H1 (cell line): ENCODE data around the gene DCAF16. TPM values are rescaled to one million over a fixed set of nuclear protein-coding genes. Genes with fewer than 3 reads are reported as not detected.

Experiments used
- CTCF ChIA-PET: fragments of 300-600 bp; sonication (Branson Sonifier 250); formaldehyde crosslinking; loops from one replicate; lab custom pipeline; 2021; ENCODE audit not compliant: partially characterized antibody; lab: Charles Lee
- POLR2A ChIA-PET: fragments of 300-600 bp; sonication (Branson Sonifier 250); formaldehyde crosslinking; loops from one replicate; lab custom pipeline; 2021; ENCODE audit warnings: inconsistent platforms; ENCODE audit not compliant: partially characterized antibody; lab: Charles Lee
- DNase-seq, 2 experiments: peaks; one replicate each; pipeline versions ENCODE4 v3.0.0 to v3.0.0-alpha.2; 2010 to 2022; ENCODE audit warnings: low spot score in 2 of 2, low read depth in 1 of 2, mixed read lengths in 1 of 2
- FAIRE-seq: peaks from 2 replicates; lab custom pipeline; 2011; peaks lifted over from hg19 to GRCh38; lab: Jason Lieb, UNC
- H2AFZ ChIP-seq: 2 replicates; pipeline ENCODE4 v1.8.1; 2012; ENCODE audit warnings: low read length, inconsistent platforms
- H2AK5ac ChIP-seq: 2 replicates; pipeline ENCODE4 v1.6.1; 2013; ENCODE audit warnings: low read depth, low read length
- H2BK120ac ChIP-seq: replicated peaks from 2 replicates; pipeline ENCODE3; 2013; ENCODE audit warnings: low read depth, low read length, inconsistent platforms
- H2BK12ac ChIP-seq: 2 replicates; pipeline ENCODE4 v1.6.1; 2013; ENCODE audit warnings: low read depth, low read length
- H2BK15ac ChIP-seq: 2 replicates; pipeline ENCODE4 v1.6.1; 2013; ENCODE audit warnings: low read length
- H2BK20ac ChIP-seq: 2 replicates; pipeline ENCODE4 v1.6.1; 2013; ENCODE audit warnings: low read length
- H2BK5ac ChIP-seq: 2 replicates; pipeline ENCODE4 v1.6.1; 2013; ENCODE audit warnings: low read depth, low read length
- H3K14ac ChIP-seq: 2 replicates; pipeline ENCODE4 v1.6.1; 2013; ENCODE audit warnings: inconsistent platforms; ENCODE audit not compliant: insufficient read length
- H3K18ac ChIP-seq: 2 replicates; pipeline ENCODE4 v1.6.1; 2013; ENCODE audit warnings: low read length; ENCODE audit errors: extremely low read depth
- H3K23ac ChIP-seq: 2 replicates; pipeline ENCODE4 v1.6.1; 2013; ENCODE audit warnings: inconsistent platforms; ENCODE audit not compliant: insufficient read length
- H3K23me2 ChIP-seq: 2 replicates; pipeline ENCODE4 v1.6.1; 2013; ENCODE audit warnings: low read depth, low read length
- H3K27ac ChIP-seq: 2 replicates; pipeline ENCODE4 v1.6.1; 2011; ENCODE audit warnings: low read depth, low read length, inconsistent platforms
- H3K27me3 ChIP-seq, 4 experiments: replicated peaks in 1 of 4; 1 replicate in 1 of 4; 2 replicates in 3 of 4; pipeline versions ENCODE4 v1.6.1 to v1.8.1; 2011 to 2013; ENCODE audit warnings: low read length in 3 of 4, mild to moderate bottlenecking in 3 of 4, inconsistent platforms in 2 of 4, mixed read lengths in 2 of 4, moderate library complexity in 1 of 4; ENCODE audit not compliant: control insufficient read depth in 3 of 4, insufficient read depth in 3 of 4; ENCODE audit errors: extremely low read depth in 1 of 4
- H3K36me3 ChIP-seq, 4 experiments: 2 replicates each; pipeline versions ENCODE4 v1.6.1 to v1.8.1; 2011 to 2013; ENCODE audit warnings: mild to moderate bottlenecking in 4 of 4, low read length in 3 of 4, moderate library complexity in 2 of 4, control low read depth in 1 of 4, inconsistent platforms in 1 of 4; ENCODE audit not compliant: insufficient read depth in 4 of 4, control insufficient read depth in 2 of 4
- H3K4ac ChIP-seq: replicated peaks from 2 replicates; pipeline ENCODE3; 2013; ENCODE audit warnings: low read length, low read depth, mixed read lengths, inconsistent platforms; ENCODE audit not compliant: insufficient read length
- H3K4me1 ChIP-seq, 4 experiments: replicated peaks in 1 of 4; 1 replicate in 1 of 4; 2 replicates in 3 of 4; pipeline versions ENCODE4 v1.6.1 to v1.8.1; 2011 to 2013; ENCODE audit warnings: low read length in 3 of 4, inconsistent platforms in 2 of 4, mixed read lengths in 1 of 4; ENCODE audit not compliant: insufficient read depth in 4 of 4, control insufficient read depth in 3 of 4
- H3K4me2 ChIP-seq, 2 experiments: 2 replicates each; pipeline versions ENCODE4 v1.6.1 to v1.8.1; 2011 to 2013; ENCODE audit warnings: low read depth in 2 of 2, low read length in 2 of 2, control low read depth in 1 of 2, inconsistent platforms in 1 of 2, mild to moderate bottlenecking in 1 of 2; ENCODE audit not compliant: insufficient read depth in 1 of 2
- H3K4me3 ChIP-seq, 4 experiments: fragments of 200-600, 300-600 bp in 1 of 4; sonication (generic), shearing (Covaris generic), sonication (Bioruptor Twin) in 1 of 4; 2 replicates each; pipeline versions ENCODE4 v1.5.1 to v1.8.1; 2011 to 2016; ENCODE audit warnings: low read length in 4 of 4, low read depth in 3 of 4, control low read depth in 2 of 4, inconsistent platforms in 2 of 4, mild to moderate bottlenecking in 2 of 4, mixed read lengths in 1 of 4, moderate library complexity in 1 of 4; ENCODE audit not compliant: insufficient read depth in 2 of 4; ENCODE audit errors: extremely low read depth in 1 of 4
- H3K56ac ChIP-seq: replicated peaks from 2 replicates; pipeline ENCODE3; 2013; ENCODE audit warnings: low read depth, mild to moderate bottlenecking, mixed read lengths, low read length, inconsistent platforms; ENCODE audit not compliant: insufficient read length
- H3K79me1 ChIP-seq: 2 replicates; pipeline ENCODE4 v1.6.1; 2013; ENCODE audit warnings: low read depth, low read length, control low read depth
- H3K79me2 ChIP-seq, 2 experiments: 2 replicates each; pipeline versions ENCODE4 v1.6.1 to v1.8.1; 2012 to 2013; ENCODE audit warnings: low read length in 2 of 2, mild to moderate bottlenecking in 2 of 2, inconsistent platforms in 1 of 2; ENCODE audit not compliant: insufficient read depth in 2 of 2, control insufficient read depth in 1 of 2
- H3K9ac ChIP-seq, 4 experiments: replicated peaks in 1 of 4; 1 replicate in 1 of 4; 2 replicates in 3 of 4; pipeline versions ENCODE4 v1.6.1 to v1.8.1; 2011 to 2013; ENCODE audit warnings: low read depth in 3 of 4, low read length in 3 of 4, control low read depth in 2 of 4, mild to moderate bottlenecking in 2 of 4, moderate library complexity in 2 of 4, inconsistent platforms in 1 of 4; ENCODE audit errors: extremely low read depth in 1 of 4
- H3K9me3 ChIP-seq, 2 experiments: 2 replicates each; pipeline versions ENCODE4 v1.6.1 to v1.8.1; 2012 to 2013; ENCODE audit warnings: mild to moderate bottlenecking in 2 of 2, moderate library complexity in 2 of 2, control low read depth in 1 of 2, inconsistent platforms in 1 of 2, low read depth in 1 of 2, low read length in 1 of 2, mixed read lengths in 1 of 2; ENCODE audit not compliant: insufficient read depth in 2 of 2
- H4K20me1 ChIP-seq, 2 experiments: replicated peaks in 1 of 2; 2 replicates each; pipeline versions ENCODE3 to v1.8.1; 2011 to 2013; ENCODE audit warnings: inconsistent platforms in 2 of 2, low read length in 2 of 2, mild to moderate bottlenecking in 1 of 2; ENCODE audit not compliant: insufficient read depth in 2 of 2, control insufficient read depth in 1 of 2
- H4K5ac ChIP-seq: 2 replicates; pipeline ENCODE4 v1.6.1; 2013; ENCODE audit warnings: low read length, low read depth, mixed read lengths, inconsistent platforms; ENCODE audit not compliant: insufficient read length
- H4K8ac ChIP-seq: 2 replicates; pipeline ENCODE4 v1.8.0; 2013; ENCODE audit warnings: mild to moderate bottlenecking, moderate library complexity, low read length, inconsistent platforms; ENCODE audit not compliant: insufficient read depth; ENCODE audit errors: extremely low read depth
- H4K91ac ChIP-seq: replicated peaks from 2 replicates; pipeline ENCODE3; 2013; ENCODE audit warnings: low read length, mixed read lengths, inconsistent platforms; ENCODE audit not compliant: insufficient read length
- CHD2 ChIP-seq: IDR thresholded peaks from 2 replicates; pipeline ENCODE4 v1.6.1; 2012; ENCODE audit warnings: low read length, improper control_type of control experiment
- HDAC2 ChIP-seq, 2 experiments: fragments of 300-600 bp in 1 of 2; sonication (generic) in 1 of 2; IDR thresholded peaks; 2 replicates each; pipeline ENCODE4 v1.6.1; 2011 to 2012; ENCODE audit warnings: low read depth in 2 of 2, low read length in 2 of 2, mild to moderate bottlenecking in 2 of 2, moderate library complexity in 2 of 2, borderline replicate concordance in 1 of 2, inconsistent platforms in 1 of 2
- JUN ChIP-seq: IDR thresholded peaks from 2 replicates; pipeline ENCODE4 v1.6.1; 2011; ENCODE audit warnings: low read depth, mild to moderate bottlenecking, improper control_type of control experiment, low read length
- KDM1A ChIP-seq: fragments of 200-600, 300-600 bp; sonication (generic); IDR thresholded peaks from 2 replicates; pipeline ENCODE4 v1.7.1; 2016; ENCODE audit warnings: mild to moderate bottlenecking, low read length, borderline replicate concordance
- ZNF274 ChIP-seq: IDR thresholded peaks from 2 replicates; pipeline ENCODE4 v1.7.0; 2012; ENCODE audit warnings: low read length, borderline replicate concordance; ENCODE audit errors: extremely low read depth
- WGBS, 2 experiments: shearing (Covaris generic) in 1 of 2; methylation state at CpG; one replicate each; pipeline versions ENCODE4 v1.1.6 to v1.1.7; 2013 to 2015; ENCODE audit warnings: low lambda C conversion rate in 2 of 2, mixed read lengths in 2 of 2, inconsistent platforms in 1 of 2, low coverage in 1 of 2, missing lambda C conversion rate in 1 of 2; ENCODE audit not compliant: insufficient replicate concordance in 2 of 2, insufficient coverage in 1 of 2, insufficient read length in 1 of 2; ENCODE audit errors: extremely low coverage in 1 of 2, missing lambda C conversion rate in 1 of 2; 5-methylcytosine and 5-hydroxymethylcytosine counted together
- polyA plus RNA-seq, 7 experiments: library from polyadenylated mRNA; depleted of rRNA in 3 of 7; stranded (reverse) in 5 of 7; unstranded in 2 of 7; fragments of >200 nt in 5 of 7; fragments of 200-250 nt in 2 of 7; gene quantifications; 1 replicate in 5 of 7; 2 replicates in 1 of 7; 4 replicates in 1 of 7; pipeline versions ENCODE4 v1.2.1 to v1.2.3, GENCODE V29; 2011 to 2013; ENCODE audit warnings: missing spikeins in 2 of 7, mixed read lengths in 2 of 7
- total RNA-seq: library from RNA; stranded (reverse); fragmentation: NEBNext Ultra II Directional; extraction: Animal tissue kit (Norgen Biotek cat#: 25700); gene quantifications from 2 replicates; pipeline ENCODE4 v1.2.1, GENCODE V29; 2021

Gene DCAF16
- total and polyA plus RNA-seq, 2 of the 8 experiments (the other 6 are each of a cell fraction or from before 2014, with no cell fraction given) = 26.5 to 55.7 TPM

DNA sequence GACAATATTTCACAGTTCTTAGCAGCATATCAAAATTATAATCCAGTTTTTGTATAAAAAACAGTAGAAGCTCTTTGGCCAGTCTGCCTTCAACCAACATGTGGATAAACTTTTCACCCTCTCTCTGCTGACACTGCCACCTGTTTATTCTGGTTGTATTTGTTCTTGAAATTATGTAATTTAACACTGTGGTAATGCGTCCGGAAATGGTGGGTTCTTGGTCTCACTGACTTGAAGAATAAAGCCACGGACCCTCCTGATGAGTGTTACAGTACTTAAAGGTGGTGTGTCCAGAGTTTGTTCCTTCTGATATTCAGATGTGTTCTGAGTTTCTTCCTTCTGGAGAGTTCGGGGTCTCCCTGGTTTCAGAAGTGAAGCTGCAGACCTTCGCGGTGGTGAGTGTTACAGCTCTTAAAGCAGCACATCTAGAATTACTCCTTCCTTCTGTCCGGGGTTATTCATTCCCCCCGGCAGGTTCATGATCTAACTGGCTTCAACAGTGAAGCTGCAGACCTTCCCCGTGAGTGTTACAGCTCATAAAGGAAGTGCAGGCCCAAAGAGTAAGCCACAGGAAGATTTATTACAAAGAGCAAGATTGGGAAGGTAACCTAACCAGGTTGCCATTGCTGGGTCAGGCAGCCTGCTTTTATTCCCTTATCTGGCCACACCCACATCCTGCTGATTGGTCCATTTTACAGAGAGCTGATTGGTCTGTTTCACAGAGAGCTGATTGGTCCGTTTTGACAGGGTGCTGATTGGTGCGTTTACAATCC is 44.9 kb downstream of the DCAF16 start:
- Histone ChIP-seq H4K20me1 (no peaks in the 10 kb centered on the region), H2BK120ac (no peak overlapping the region), H3K4me3 (no peak overlapping the region), H3K23me2 (no peaks in the 10 kb centered on the region), H3K4ac (no peak overlapping the region), H2BK12ac (no peak overlapping the region), H3K23ac (no peak overlapping the region), H4K5ac (no peak overlapping the region), H3K4me2 (no peak overlapping the region), H4K8ac (no peak overlapping the region), H3K14ac (no peak overlapping the region), H3K4me1 (peaks cover 0 to 3% (median 3%) of the 10 kb centered on the region in 4 experiments; a peak in 4 of 7 replicates), H3K56ac (no peak overlapping the region), H2AFZ (no peak overlapping the region), H2BK5ac (no peak overlapping the region), H3K79me1 (no peaks in the 10 kb centered on the region), H3K9me3 (peaks cover 0 to 15% of the 10 kb centered on the region in 2 experiments; a peak in 3 of 4 replicates), H3K79me2 (no peaks in the 10 kb centered on the region), H2BK20ac (no peak overlapping the region), H3K27me3 (no peaks in the 10 kb centered on the region), H3K9ac (no peak overlapping the region), H3K18ac (no peak overlapping the region), H2AK5ac (no peak overlapping the region), H3K36me3 (no peaks in the 10 kb centered on the region), H3K27ac (no peak overlapping the region), H4K91ac (no peak overlapping the region), H2BK15ac (no peak overlapping the region)
- 90% methylated on average over 11 of the region's 11 CpGs; no CpG with 5 or more reads in 1 of the 2 experiments for WGBS, 2 experiments
- FAIRE-seq (no peak), DNase-seq (no peak)
- ChIA-PET POLR2A (no interaction called here), CTCF (interaction anchor here (1.7 kb wide), 1 partner anchor 16 kb away, joined by 4 read pairs; the partner anchor contains the start of gene FAM184B)
- TF ChIP-seq ZNF274 (no peak), KDM1A (no peak), HDAC2 (IDR thresholded peaks at IDR 0.05; ENCODE audit: borderline replicate concordance in 1 of 2, low read depth in 2 of 2, low read length in 2 of 2) (no peak), JUN (no peak), CHD2 (no peak)
